Measurements from ENCODE around the gene GTF2IRD2. TPM values are rescaled to one million over a fixed set of nuclear protein-coding genes. Genes with fewer than 3 reads are reported as not detected.
A peak's percentile ranks its signal among the peaks of the same experiment; 100 is the strongest.
"Not testable (repeated sequence)": the region's sequence is repeated elsewhere in the genome, so short reads cannot be mapped to it uniquely, and the experiment has no call there.

The GTF2IRD2 gene
- total and polyA plus RNA-seq, 2 of the 8 experiments (the other 6 are each of a cell fraction or from before 2014, with no cell fraction given) = 4.1 to 4.3 TPM

DNA sequence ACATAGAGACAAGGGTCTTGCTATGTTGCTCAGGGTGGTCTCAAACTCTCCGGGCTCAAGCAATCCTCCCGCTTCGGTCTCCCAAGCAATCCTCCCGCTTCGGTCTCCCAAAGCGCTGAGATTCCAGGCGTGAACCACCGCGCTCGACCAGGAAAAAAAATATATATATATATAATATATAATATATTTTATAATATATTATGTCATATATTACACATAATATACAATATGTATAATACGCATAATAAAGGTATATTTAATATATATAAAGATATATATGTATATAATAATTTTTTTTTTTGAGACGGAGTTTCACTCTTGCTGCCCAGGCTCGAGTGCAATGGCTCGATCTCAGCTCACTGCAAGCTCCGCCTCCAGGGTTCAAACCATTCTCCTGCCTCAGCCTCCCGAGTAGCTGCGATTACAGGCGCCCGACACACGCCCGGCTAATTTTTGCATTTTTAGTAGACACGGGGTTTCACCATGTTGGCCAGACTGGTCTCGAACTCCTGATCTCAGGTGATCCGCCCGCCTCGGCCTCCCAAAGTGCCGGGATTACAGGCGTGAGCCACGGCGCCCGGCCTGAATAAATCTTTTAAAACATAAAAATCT is 38.2 kb upstream of the GTF2IRD2 start:
- H3K14ac ChIP-seq (ENCODE audit: insufficient read length); H2AFZ ChIP-seq (ENCODE audit: low read length); H3K9ac ChIP-seq (replicated peaks in 1 of 4; ENCODE audit: extremely low read depth in 1 of 4, low read depth in 3 of 4, low read length in 3 of 4); H4K5ac ChIP-seq (ENCODE audit: insufficient read length, low read depth, low read length); H3K27me3 ChIP-seq (replicated peaks in 1 of 4; ENCODE audit: control insufficient read depth in 3 of 4, extremely low read depth in 1 of 4, insufficient read depth in 3 of 4, low read length in 3 of 4); H2BK12ac ChIP-seq (ENCODE audit: low read depth, low read length); H2BK120ac ChIP-seq (replicated peaks; ENCODE audit: low read depth, low read length); DNase-seq (ENCODE audit: low read depth in 1 of 2, low spot score in 2 of 2); H4K8ac ChIP-seq (ENCODE audit: extremely low read depth, insufficient read depth, low read length); H4K91ac ChIP-seq (replicated peaks; ENCODE audit: insufficient read length, low read length); H3K56ac ChIP-seq (replicated peaks; ENCODE audit: insufficient read length, low read depth, low read length); H2BK5ac ChIP-seq (ENCODE audit: low read depth, low read length); H3K4me1 ChIP-seq (replicated peaks in 1 of 4; ENCODE audit: control insufficient read depth in 3 of 4, insufficient read depth in 4 of 4, low read length in 3 of 4); H3K9me3 ChIP-seq (ENCODE audit: insufficient read depth in 2 of 2, low read depth in 1 of 2, low read length in 1 of 2); FAIRE-seq; CTCF ChIA-PET (ENCODE audit: partially characterized antibody); H2AK5ac ChIP-seq (ENCODE audit: low read depth, low read length); H3K4me3 ChIP-seq (ENCODE audit: extremely low read depth in 1 of 4, insufficient read depth in 2 of 4, low read depth in 3 of 4, low read length in 4 of 4); H3K27ac ChIP-seq (ENCODE audit: low read depth, low read length); H3K23me2 ChIP-seq (ENCODE audit: low read depth, low read length); H3K23ac ChIP-seq (ENCODE audit: insufficient read length); H2BK15ac ChIP-seq (ENCODE audit: low read length); H3K79me2 ChIP-seq (ENCODE audit: control insufficient read depth in 1 of 2, insufficient read depth in 2 of 2, low read length in 2 of 2); H3K79me1 ChIP-seq (ENCODE audit: low read depth, low read length); POLR2A ChIA-PET (ENCODE audit: partially characterized antibody); H3K18ac ChIP-seq (ENCODE audit: extremely low read depth, low read length); H4K20me1 ChIP-seq (replicated peaks in 1 of 2; ENCODE audit: control insufficient read depth in 1 of 2, insufficient read depth in 2 of 2, low read length in 2 of 2); H3K36me3 ChIP-seq (ENCODE audit: control insufficient read depth in 2 of 4, insufficient read depth in 4 of 4, low read length in 3 of 4); H3K4ac ChIP-seq (replicated peaks; ENCODE audit: insufficient read length, low read depth, low read length); H2BK20ac ChIP-seq (ENCODE audit: low read length): not testable (repeated sequence)
- WGBS, 2 experiments (ENCODE audit: extremely low coverage in 1 of 2, insufficient coverage in 1 of 2, insufficient read length in 1 of 2, insufficient replicate concordance in 2 of 2, low coverage in 1 of 2, low lambda C conversion rate in 2 of 2, missing lambda C conversion rate in 1 of 2) = 75% methylated on average over 11 of the region's 31 CpGs; no CpG with 5 or more reads in 1 of the 2 experiments
- peak overlapping the region in 1 of 2 experiments; percentile 29; a peak in 1 of 4 replicates for H3K4me2 ChIP-seq (ENCODE audit: insufficient read depth in 1 of 2, low read depth in 2 of 2, low read length in 2 of 2)

DNA sequence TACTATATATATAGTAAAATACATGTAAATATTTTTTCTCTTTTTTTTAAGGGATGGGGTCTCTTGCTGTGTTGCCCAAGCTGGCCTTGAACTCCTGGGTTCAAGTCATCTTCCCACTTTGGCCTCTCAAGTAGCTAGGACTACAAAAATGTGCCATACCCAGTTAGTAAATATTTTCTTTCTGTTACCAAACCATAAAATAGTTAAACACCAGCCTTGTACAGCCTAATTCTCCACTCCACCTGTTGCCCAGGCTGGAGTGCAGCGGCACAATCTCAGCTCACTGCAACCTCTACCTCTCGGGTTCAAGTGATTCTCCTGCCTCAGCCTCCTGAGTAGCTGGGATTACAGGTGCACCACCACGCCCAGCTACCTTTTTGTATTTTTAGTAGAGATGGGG is 33.9 kb upstream of the GTF2IRD2 start:
- H3K23ac ChIP-seq (ENCODE audit: insufficient read length); CTCF ChIA-PET (ENCODE audit: partially characterized antibody); H4K91ac ChIP-seq (replicated peaks; ENCODE audit: insufficient read length, low read length); DNase-seq (ENCODE audit: low read depth in 1 of 2, low spot score in 2 of 2); H3K18ac ChIP-seq (ENCODE audit: extremely low read depth, low read length); H2BK120ac ChIP-seq (replicated peaks; ENCODE audit: low read depth, low read length); H3K4me3 ChIP-seq (ENCODE audit: extremely low read depth in 1 of 4, insufficient read depth in 2 of 4, low read depth in 3 of 4, low read length in 4 of 4); H4K20me1 ChIP-seq (replicated peaks in 1 of 2; ENCODE audit: control insufficient read depth in 1 of 2, insufficient read depth in 2 of 2, low read length in 2 of 2); POLR2A ChIA-PET (ENCODE audit: partially characterized antibody); H3K14ac ChIP-seq (ENCODE audit: insufficient read length); H2BK15ac ChIP-seq (ENCODE audit: low read length); H3K27ac ChIP-seq (ENCODE audit: low read depth, low read length); H2AK5ac ChIP-seq (ENCODE audit: low read depth, low read length); H3K56ac ChIP-seq (replicated peaks; ENCODE audit: insufficient read length, low read depth, low read length); FAIRE-seq; H3K4me2 ChIP-seq (ENCODE audit: insufficient read depth in 1 of 2, low read depth in 2 of 2, low read length in 2 of 2); H2BK12ac ChIP-seq (ENCODE audit: low read depth, low read length); H2BK20ac ChIP-seq (ENCODE audit: low read length); H3K4ac ChIP-seq (replicated peaks; ENCODE audit: insufficient read length, low read depth, low read length); H4K8ac ChIP-seq (ENCODE audit: extremely low read depth, insufficient read depth, low read length); H2BK5ac ChIP-seq (ENCODE audit: low read depth, low read length); H2AFZ ChIP-seq (ENCODE audit: low read length); H3K9ac ChIP-seq (replicated peaks in 1 of 4; ENCODE audit: extremely low read depth in 1 of 4, low read depth in 3 of 4, low read length in 3 of 4); H4K5ac ChIP-seq (ENCODE audit: insufficient read length, low read depth, low read length); H3K9me3 ChIP-seq (ENCODE audit: insufficient read depth in 2 of 2, low read depth in 1 of 2, low read length in 1 of 2); H3K79me2 ChIP-seq (ENCODE audit: control insufficient read depth in 1 of 2, insufficient read depth in 2 of 2, low read length in 2 of 2); H3K23me2 ChIP-seq (ENCODE audit: low read depth, low read length); H3K36me3 ChIP-seq (ENCODE audit: control insufficient read depth in 2 of 4, insufficient read depth in 4 of 4, low read length in 3 of 4); H3K79me1 ChIP-seq (ENCODE audit: low read depth, low read length); H3K4me1 ChIP-seq (replicated peaks in 1 of 4; ENCODE audit: control insufficient read depth in 3 of 4, insufficient read depth in 4 of 4, low read length in 3 of 4); H3K27me3 ChIP-seq (replicated peaks in 1 of 4; ENCODE audit: control insufficient read depth in 3 of 4, extremely low read depth in 1 of 4, insufficient read depth in 3 of 4, low read length in 3 of 4): not testable (repeated sequence)
- WGBS, 2 experiments (ENCODE audit: extremely low coverage in 1 of 2, insufficient coverage in 1 of 2, insufficient read length in 1 of 2, insufficient replicate concordance in 2 of 2, low coverage in 1 of 2, low lambda C conversion rate in 2 of 2, missing lambda C conversion rate in 1 of 2) = 93% methylated on average over 3 of the region's 3 CpGs; no CpG with 5 or more reads in 1 of the 2 experiments
